HUES48 (cell line): ENCODE data around the gene MAGOHB.
A peak's percentile ranks its signal among the peaks of the same experiment; 100 is the strongest.
"Not testable (repeated sequence)": the region's sequence is repeated elsewhere in the genome, so short reads cannot be mapped to it uniquely, and the experiment has no call there.

Experiments
- H3K27ac ChIP-seq: one replicate; pipeline ENCODE4 v1.7.0; 2013; ENCODE audit warnings: low read depth, low read length, inconsistent platforms
- H3K27me3 ChIP-seq: 2 replicates; pipeline ENCODE4 v1.6.1; 2013; ENCODE audit warnings: mild to moderate bottlenecking, low read length; ENCODE audit not compliant: control insufficient read depth, insufficient read depth
- H3K36me3 ChIP-seq: 2 replicates; pipeline ENCODE4 v1.6.1; 2013; ENCODE audit warnings: low read length; ENCODE audit not compliant: control insufficient read depth, insufficient read depth
- H3K4me1 ChIP-seq: 2 replicates; pipeline ENCODE4 v1.6.1; 2013; ENCODE audit warnings: mild to moderate bottlenecking, low read length; ENCODE audit not compliant: control insufficient read depth, insufficient read depth
- H3K4me3 ChIP-seq: 2 replicates; pipeline ENCODE4 v1.5.1; 2013; ENCODE audit warnings: mild to moderate bottlenecking, low read depth, low read length
- H3K9ac ChIP-seq: 2 replicates; pipeline ENCODE4 v1.6.1; 2013; ENCODE audit warnings: mild to moderate bottlenecking, low read depth, low read length, moderate library complexity
- H3K9me3 ChIP-seq: 2 replicates; pipeline ENCODE4 v1.6.1; 2013; ENCODE audit warnings: low read length; ENCODE audit not compliant: control insufficient read depth, insufficient read depth

Gene MAGOHB

GRCh38 chr12:10613349-10614055, at the start of gene MAGOHB:
MAGOHB (minus strand) TSS chr12:10613609; CDS start chr12:10613532, 77 bp downstream.
- H3K9me3 ChIP-seq = no peaks in the 10 kb centered on the region
- peaks cover 9% of the 10 kb centered on the region; the same call in 1 of the 2 replicates for H3K4me1 ChIP-seq
- peak within 1 kb of the TSS; percentile 93 for H3K27ac ChIP-seq
- peak within 1 kb of the TSS; percentile 90 for H3K4me3 ChIP-seq
- peaks cover 34% of the 10 kb centered on the region for H3K36me3 ChIP-seq
- H3K9ac ChIP-seq = peak within 1 kb of the TSS; percentile 99
- no peaks in the 10 kb centered on the region for H3K27me3 ChIP-seq

- H3K27ac ChIP-seq = no peak overlapping the region
- no peaks in the 10 kb centered on the region for H3K4me1 ChIP-seq
- no peaks in the 10 kb centered on the region for H3K27me3 ChIP-seq
- H3K9me3 ChIP-seq = peaks cover 17% of the 10 kb centered on the region
- H3K4me3 ChIP-seq = no peak overlapping the region
- H3K9ac ChIP-seq = no peak overlapping the region
- no peaks in the 10 kb centered on the region for H3K36me3 ChIP-seq
These were observed 47.9 kb upstream of the MAGOHB start for GRCh38 chr12:10661338-10661737.

- Histone ChIP-seq H3K9me3 (peaks cover 20% of the 10 kb centered on the region), H3K4me1 (no peaks in the 10 kb centered on the region), H3K36me3 (no peaks in the 10 kb centered on the region), H3K27ac (no peak overlapping the region), H3K9ac (no peak overlapping the region), H3K27me3 (no peaks in the 10 kb centered on the region), H3K4me3 (no peak overlapping the region)
These were observed 40.6 kb upstream of the MAGOHB start for GRCh38 chr12:10654003-10654402.

GRCh38 chr12:10652192-10652591, 38.8 kb upstream of the MAGOHB start:
- Histone ChIP-seq H3K9ac (no peak overlapping the region), H3K27ac (no peak overlapping the region), H3K4me1 (no peaks in the 10 kb centered on the region), H3K27me3 (no peaks in the 10 kb centered on the region), H3K4me3 (no peak overlapping the region), H3K9me3 (peaks cover 20% of the 10 kb centered on the region), H3K36me3 (no peaks in the 10 kb centered on the region)

GRCh38 chr12:10646576-10646975, 33.2 kb upstream of the MAGOHB start:
- H3K27ac ChIP-seq, H3K4me3 ChIP-seq, H3K27me3 ChIP-seq, H3K9ac ChIP-seq, H3K4me1 ChIP-seq, H3K36me3 ChIP-seq: not testable (repeated sequence)
- H3K9me3 ChIP-seq = peaks cover 31% of the 10 kb centered on the region

GRCh38 chr12:10645910-10646309, 32.5 kb upstream of the MAGOHB start:
- Histone ChIP-seq H3K4me3 (no peak overlapping the region), H3K27ac (no peak overlapping the region), H3K9me3 (peaks cover 31% of the 10 kb centered on the region)

GRCh38 chr12:10641735-10642500, 28.5 kb upstream of the MAGOHB start:
- H3K9ac ChIP-seq = no peak overlapping the region
- H3K27me3 ChIP-seq = no peaks in the 10 kb centered on the region
- peaks cover 2% of the 10 kb centered on the region; the same call in 1 of the 2 replicates for H3K4me1 ChIP-seq
- peaks cover 20% of the 10 kb centered on the region for H3K9me3 ChIP-seq
- H3K4me3 ChIP-seq = no peak overlapping the region
- H3K27ac ChIP-seq = no peak overlapping the region
- H3K36me3 ChIP-seq = no peaks in the 10 kb centered on the region

More at GRCh38 chr12:10645910-10646309, 32.5 kb upstream of the MAGOHB start:
- Histone ChIP-seq H3K36me3 (no peaks in the 10 kb centered on the region), H3K4me1 (no peaks in the 10 kb centered on the region), H3K27me3 (no peaks in the 10 kb centered on the region), H3K9ac (no peak overlapping the region)

GRCh38 chr12:10638728-10639127, 25.3 kb upstream of the MAGOHB start:
- no peaks in the 10 kb centered on the region for H3K27me3 ChIP-seq
- no peaks in the 10 kb centered on the region for H3K36me3 ChIP-seq
- no peak overlapping the region for H3K9ac ChIP-seq
- peaks cover 11% of the 10 kb centered on the region for H3K4me1 ChIP-seq
- no peaks in the 10 kb centered on the region for H3K9me3 ChIP-seq
- H3K4me3 ChIP-seq = no peak overlapping the region
- no peak overlapping the region for H3K27ac ChIP-seq

GRCh38 chr12:10636611-10637010, 23.2 kb upstream of the MAGOHB start:
- Histone ChIP-seq H3K27me3 (no peaks in the 10 kb centered on the region), H3K4me1 (peaks cover 11% of the 10 kb centered on the region), H3K27ac (no peak overlapping the region), H3K36me3 (no peaks in the 10 kb centered on the region), H3K9me3 (no peaks in the 10 kb centered on the region), H3K9ac (no peak overlapping the region), H3K4me3 (no peak overlapping the region)

GRCh38 chr12:10636124-10636523, 22.7 kb upstream of the MAGOHB start:
- Histone ChIP-seq H3K9ac (no peak overlapping the region), H3K27ac (no peak overlapping the region), H3K4me1 (peaks cover 11% of the 10 kb centered on the region), H3K36me3 (no peaks in the 10 kb centered on the region), H3K9me3 (no peaks in the 10 kb centered on the region), H3K4me3 (no peak overlapping the region), H3K27me3 (no peaks in the 10 kb centered on the region)

GRCh38 chr12:10635306-10635705, 21.9 kb upstream of the MAGOHB start:
- H3K27me3 ChIP-seq = no peaks in the 10 kb centered on the region
- H3K9ac ChIP-seq = no peak overlapping the region
- H3K4me1 ChIP-seq = peaks cover 11% of the 10 kb centered on the region
- H3K27ac ChIP-seq = no peak overlapping the region
- no peaks in the 10 kb centered on the region for H3K36me3 ChIP-seq
- no peaks in the 10 kb centered on the region for H3K9me3 ChIP-seq
- no peak overlapping the region for H3K4me3 ChIP-seq
